AG08396 (cell line): ENCODE results near the gene ZFP36L2.

Experiments used
- DNase-seq: peaks from one replicate; pipeline ENCODE4 v3.0.0; 2012; ENCODE audit warnings: low spot score, mixed read lengths

ZFP36L2 gene

GRCh38 chr2:43246641-43247040 lies 20.2 kb upstream of the ZFP36L2 start:
- DNase-seq = no peak

- DNase-seq = no peak
Observed at GRCh38 chr2:43241558-43241957, 15.2 kb upstream of the ZFP36L2 start.

GRCh38 chr2:43240766-43241150 lies 14.4 kb upstream of the ZFP36L2 start:
- DNase-seq = no peak

GRCh38 chr2:43239981-43240765 lies 13.8 kb upstream of the ZFP36L2 start:
- no peak for DNase-seq

- no peak for DNase-seq
Observed at GRCh38 chr2:43238813-43239212, 12.4 kb upstream of the ZFP36L2 start.

- no peak for DNase-seq
Observed at GRCh38 chr2:43238176-43238575, 11.8 kb upstream of the ZFP36L2 start.

- DNase-seq = no peak
Observed at GRCh38 chr2:43233218-43234212, 7.1 kb upstream of the ZFP36L2 start.

- no peak for DNase-seq
Observed at GRCh38 chr2:43230951-43231827, 4.8 kb upstream of the ZFP36L2 start.

GRCh38 chr2:43230351-43230885 lies 4.0 kb upstream of the ZFP36L2 start:
- DNase-seq = no peak

- no peak for DNase-seq
Observed at GRCh38 chr2:43228756-43229659, 2.6 kb upstream of the ZFP36L2 start.

GRCh38 chr2:43228321-43228751 lies 1.9 kb upstream of the ZFP36L2 start:
- no peak for DNase-seq

- DNase-seq = peak; percentile 75
Observed at GRCh38 chr2:43227830-43228281, 1.4 kb upstream of the ZFP36L2 start.

- peak; percentile 87 for DNase-seq
Observed at GRCh38 chr2:43226955-43227829, 786 bp upstream of the ZFP36L2 start.

GRCh38 chr2:43225788-43226557 lies 433 bp downstream of the ZFP36L2 start:
- DNase-seq = peak; percentile 73

GRCh38 chr2:43225093-43225787 lies 1.2 kb downstream of the ZFP36L2 start:
- peak; percentile 46 for DNase-seq

GRCh38 chr2:43224571-43225092 lies 1.8 kb downstream of the ZFP36L2 start:
- DNase-seq = peak; percentile 46

GRCh38 chr2:43224131-43224570 lies 2.3 kb downstream of the ZFP36L2 start:
- peak; percentile 38 for DNase-seq
